DMS53 treated with DMSO at 0.1 percent for 48 hours (cell line): ENCODE measurements around the gene ANG.

Source experiments
- DNase-seq: peaks from one replicate; lab custom pipeline; 2025; ENCODE audit not compliant: unreplicated experiment; lab: John Stamatoyannopoulos, UW

ANG gene

DNA sequence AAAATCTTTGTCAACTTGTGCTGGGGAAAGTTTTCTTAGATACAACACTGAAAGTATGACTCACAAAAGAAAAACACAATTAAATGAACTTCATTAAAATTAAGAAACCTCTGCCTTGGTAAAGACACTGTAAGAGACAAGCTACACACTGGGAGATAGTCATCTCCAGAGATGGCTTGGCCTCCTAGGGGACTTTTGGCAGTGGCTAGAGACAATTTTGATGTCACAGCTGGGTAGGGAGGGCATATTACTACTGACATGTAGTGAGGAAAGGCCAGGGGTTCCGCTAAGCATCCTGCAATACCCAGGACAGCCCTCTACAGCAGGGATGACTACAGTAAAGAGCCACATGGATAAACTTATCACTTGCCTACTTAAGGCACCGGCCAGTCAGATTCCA is 12.9 kb upstream of the ANG start:
- DNase-seq: no peak

- no peak for DNase-seq
These were observed 12.5 kb upstream of the ANG start for GRCh38 chr14:20676072-20676471.

GRCh38 chr14:20679907-20680306 is 8.7 kb upstream of the ANG start:
- no peak for DNase-seq

DNA sequence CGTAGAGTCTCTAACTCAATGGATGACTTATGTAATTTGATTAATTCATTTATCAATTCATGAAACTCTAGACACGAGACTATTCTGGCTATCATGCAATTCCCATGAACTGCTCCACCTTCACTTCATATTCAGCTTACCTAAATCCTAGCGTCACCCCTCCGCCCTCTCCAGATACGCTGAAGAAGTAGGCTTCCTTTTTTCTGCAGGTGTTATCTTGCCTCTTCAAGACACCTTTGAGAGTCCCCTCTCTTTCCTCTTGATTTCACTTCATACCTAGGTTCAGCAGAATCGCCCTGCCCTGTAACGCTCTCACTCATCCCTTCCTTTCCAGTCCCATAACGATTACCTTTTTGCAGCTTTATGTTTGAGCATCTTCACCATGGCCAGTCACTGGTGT is 8.2 kb upstream of the ANG start:
- DNase-seq: no peak

DNA sequence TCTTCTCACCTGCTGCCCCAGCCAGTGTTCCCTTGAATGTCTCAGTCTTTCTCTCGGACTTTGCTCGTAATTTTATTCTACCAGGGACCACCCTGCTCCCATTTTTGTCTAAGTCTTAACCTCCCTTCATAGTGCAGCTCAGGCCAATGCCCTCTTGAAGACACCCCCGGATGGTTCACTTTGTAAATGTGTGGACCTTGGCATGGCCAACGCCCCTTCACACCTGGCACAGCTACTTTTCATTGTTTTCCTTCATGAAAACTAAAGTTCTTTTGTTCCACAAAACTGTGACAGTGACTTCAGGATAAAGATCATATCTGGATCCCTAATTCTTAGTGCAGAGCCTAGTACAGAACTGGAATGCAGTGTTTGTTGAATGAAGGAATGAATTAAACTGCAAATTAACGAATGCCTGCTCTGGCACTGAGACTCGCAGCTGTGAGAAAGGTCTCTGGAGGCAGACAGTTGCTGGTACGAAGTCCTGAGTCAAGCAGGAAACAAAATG is 7.7 kb upstream of the ANG start:
- no peak for DNase-seq

- DNase-seq: no peak
These were observed 7.0 kb upstream of the ANG start for GRCh38 chr14:20681348-20682126.

GRCh38 chr14:20682127-20682434 is 6.5 kb upstream of the ANG start:
- no peak for DNase-seq

DNA sequence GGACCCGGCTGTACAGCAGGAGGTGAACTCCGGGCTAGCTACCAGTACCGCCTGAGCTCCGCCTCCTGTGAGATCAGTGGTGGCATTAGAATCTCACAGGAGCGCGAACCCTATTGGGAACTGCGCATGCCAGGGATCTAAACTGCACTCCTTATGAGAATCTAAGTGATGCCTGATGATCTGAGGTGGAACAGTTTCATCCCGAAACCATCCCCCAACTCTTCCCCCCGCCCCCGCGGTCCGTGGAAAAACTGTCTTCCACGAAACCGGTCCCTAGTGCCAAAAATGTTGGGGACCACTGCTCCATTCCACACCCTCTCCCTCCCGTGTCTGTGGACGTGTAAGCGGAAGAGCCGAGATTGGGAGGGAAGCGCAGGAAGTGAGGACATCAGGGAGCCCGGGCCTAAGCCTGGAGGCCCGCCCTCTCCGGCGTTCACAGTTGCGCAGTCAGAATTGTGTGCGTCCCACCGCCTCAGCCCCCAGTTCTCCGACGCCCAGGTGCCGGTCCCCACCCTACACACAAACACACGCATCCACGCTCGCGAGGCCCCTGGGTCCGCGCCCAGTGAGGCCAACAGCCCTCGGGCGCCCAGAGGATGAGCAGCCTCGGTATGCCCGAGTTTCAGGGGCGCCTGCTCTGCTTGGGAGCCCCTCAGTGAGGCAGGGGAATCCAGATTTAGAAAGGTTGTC is 6.0 kb upstream of the ANG start:
- no peak for DNase-seq

- DNase-seq: no peak
These were observed 5.3 kb upstream of the ANG start for GRCh38 chr14:20683125-20683890.

DNA sequence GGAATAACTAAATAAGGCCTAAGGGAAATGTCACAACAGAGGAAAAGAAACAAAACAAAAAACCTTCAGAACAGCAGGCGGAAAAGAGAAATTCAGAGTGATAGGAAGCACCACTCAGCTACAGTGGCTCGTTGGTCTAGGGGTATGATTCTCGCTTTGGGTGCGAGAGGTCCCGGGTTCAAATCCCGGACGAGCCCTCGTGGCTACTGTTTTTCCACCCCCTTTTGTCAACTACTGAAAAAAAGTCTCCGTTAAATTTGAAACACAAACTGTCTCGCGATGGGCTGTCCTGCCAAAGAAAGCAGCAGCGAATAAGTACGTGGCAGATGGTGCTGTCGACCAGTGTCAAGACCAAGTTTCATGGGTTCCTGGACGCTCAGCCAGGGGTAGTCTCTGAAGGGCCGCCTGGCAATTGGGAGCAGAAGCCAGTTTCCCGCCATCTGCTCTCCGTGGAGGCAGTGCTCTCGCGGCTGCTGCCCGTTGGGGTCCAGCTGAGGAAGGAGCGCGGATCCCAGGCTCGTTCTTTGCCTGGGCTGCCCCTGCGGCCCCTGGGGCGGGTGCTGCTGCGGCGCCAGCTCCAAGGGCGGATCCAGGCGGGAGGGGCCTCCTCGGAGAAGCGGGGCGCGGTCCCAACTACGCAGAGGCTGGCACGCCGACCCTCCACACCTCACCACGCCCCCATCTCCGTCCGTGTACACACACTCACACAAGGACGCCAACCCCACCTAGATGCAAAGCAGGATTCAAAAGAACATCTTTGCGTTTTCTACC is 4.5 kb upstream of the ANG start, which contains the start of gene RNASE4:
TSS of gene RNASE4 (plus strand) at position 670 of the 771 bp plus-strand sequence. CDS start 14,812 bp downstream, outside the sequence.
- DNase-seq: no peak

DNA sequence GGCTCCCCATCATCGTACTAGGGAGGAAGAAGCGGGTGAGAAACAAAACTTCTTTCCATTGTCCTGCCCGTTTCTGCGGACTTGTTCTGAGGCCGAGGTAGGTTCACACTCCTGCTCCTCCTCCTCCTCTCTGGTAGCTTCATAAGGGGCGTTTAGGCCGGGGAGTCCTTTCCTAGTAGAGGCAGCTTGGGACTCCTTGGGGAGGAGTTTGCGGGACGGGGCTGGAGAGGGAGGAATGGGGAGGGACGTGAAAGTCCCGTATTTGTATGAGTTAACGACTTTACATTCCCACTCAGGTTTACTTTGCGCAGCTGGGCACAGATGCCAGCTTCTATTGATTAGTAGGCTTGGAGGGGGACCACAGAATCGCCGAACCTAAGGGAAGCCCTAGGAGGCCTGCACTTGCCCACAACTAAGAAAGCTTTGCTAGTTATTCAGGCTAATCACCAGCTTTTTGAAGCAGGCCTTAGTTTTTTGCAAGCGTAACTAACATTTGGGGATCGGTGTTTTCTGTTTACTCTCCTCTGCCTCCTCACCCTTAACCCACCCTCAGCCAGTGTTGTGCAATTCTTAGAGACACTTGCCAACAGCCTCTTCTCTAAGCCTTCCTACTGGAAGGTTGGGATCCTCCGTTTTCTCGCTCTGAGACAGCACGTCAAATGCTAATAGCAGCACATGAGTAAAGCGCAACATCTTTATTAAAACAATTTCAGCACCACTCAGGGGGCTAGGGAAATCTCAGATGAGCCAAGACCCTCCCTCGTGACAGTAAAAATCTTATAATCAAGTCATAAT is 3.7 kb upstream of the ANG start:
- no peak for DNase-seq

DNA sequence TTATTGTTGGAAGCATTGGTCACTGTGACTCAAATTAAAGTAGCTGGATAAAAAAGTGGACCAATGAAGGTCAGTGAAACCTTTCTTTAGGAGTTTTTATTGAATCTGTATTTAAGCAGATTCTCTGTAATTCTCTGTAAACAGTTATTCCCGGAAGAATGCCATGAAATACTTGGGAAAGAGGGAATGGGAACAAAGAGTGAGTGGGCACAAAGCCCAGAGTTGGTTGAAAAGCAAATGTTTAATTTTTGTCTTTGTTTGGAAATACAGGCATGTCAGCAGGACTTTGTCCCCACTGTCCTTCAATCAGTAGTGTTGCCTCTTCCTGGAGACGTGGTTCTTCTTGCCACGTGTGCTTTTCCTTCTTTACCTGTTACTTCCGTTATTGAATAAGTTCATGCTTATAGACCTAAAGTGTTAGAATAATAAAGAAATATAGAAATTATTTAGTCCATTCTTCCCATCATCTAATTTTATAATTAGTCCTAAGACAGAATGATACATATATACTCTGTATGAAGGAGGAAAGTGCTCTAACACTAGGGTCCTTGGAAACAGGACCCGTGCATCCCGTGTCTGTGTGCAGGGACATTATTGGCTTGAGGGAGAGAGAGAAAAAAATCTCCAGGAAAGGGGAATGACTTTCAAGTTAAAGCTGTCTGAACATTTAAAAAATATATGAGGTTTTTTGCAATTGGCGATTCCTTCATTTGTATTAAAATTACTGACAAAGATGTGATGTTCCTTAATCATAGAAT is 2.0 kb upstream of the ANG start:
- DNase-seq: no peak

- DNase-seq: no peak
These were observed 1.0 kb upstream of the ANG start for GRCh38 chr14:20687362-20688166.

GRCh38 chr14:20690848-20691640 is 2.5 kb downstream of the ANG start:
- DNase-seq: peak; percentile 6

DNA sequence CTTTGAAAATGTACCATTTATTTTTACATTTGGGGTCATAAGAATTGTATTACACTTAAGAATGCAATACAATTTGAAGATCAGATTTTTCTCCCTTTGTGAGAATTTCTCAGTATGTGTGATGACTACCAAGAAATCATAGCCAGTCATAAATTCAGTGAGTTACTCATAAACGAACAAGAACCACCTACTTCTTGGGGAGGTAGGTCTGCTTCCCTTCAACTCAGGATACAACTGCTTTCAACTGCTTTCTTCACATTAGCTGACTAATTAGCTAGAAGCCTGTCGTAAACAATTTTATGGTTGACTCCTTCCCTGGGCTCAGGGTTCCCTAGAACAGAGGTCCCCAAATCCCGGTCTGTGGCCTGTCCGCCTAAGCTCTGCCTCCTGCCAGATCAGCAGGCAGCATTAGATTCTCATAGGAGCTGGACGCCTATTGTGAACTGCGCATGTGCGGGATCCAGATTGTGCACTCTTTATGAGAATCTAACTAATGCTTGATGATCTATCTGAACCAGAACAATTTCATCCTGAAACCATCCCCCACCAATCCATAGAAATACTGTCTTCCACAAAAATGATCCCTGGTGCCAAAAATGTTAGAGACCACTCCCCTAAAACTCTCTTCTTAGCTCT is 3.7 kb downstream of the ANG start:
- no peak for DNase-seq

DNA sequence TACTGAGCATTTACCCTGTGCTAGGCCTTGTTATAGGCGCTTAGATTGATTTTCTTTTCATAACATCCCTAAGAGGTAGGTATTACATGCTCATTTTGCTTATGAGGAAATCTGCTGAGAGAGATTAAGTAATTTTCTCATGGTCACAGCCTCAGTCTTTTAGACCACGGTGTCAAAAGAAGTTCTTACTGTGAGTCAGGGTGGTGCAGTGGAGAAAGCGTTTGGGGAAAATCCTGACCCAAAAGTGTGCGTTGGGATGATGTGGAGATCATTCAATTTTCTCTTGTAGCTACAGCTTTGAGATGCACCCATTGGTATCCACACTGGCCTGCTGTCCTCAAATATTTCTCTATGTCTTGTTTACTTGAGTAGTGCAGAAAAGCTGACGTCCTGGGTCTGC is 8.2 kb downstream of the ANG start:
- no peak for DNase-seq

GRCh38 chr14:20697273-20698017 is 8.9 kb downstream of the ANG start:
- no peak for DNase-seq
